Suprapubic skin (tissue), 4 donors: ENCODE measurements around the gene ZC3HAV1. TPM values are rescaled to one million over a fixed set of nuclear protein-coding genes. Genes with fewer than 3 reads are reported as not detected.

Experiments used
- DNase-seq, 2 donors: peaks; one replicate each; pipeline ENCODE4 v3.0.0-alpha.2; 2019; ENCODE audit warnings: low spot score in 2 of 2
- H3K27ac ChIP-seq: fragments of 200-600 bp; sonication (generic); one replicate; pipeline ENCODE4 v1.5.1; 2019
- H3K27me3 ChIP-seq: fragments of 200-600 bp; sonication (generic); one replicate; pipeline ENCODE4 v1.5.1; 2019
- H3K36me3 ChIP-seq: fragments of 200-600 bp; sonication (generic); one replicate; pipeline ENCODE4 v1.5.1; 2019
- H3K4me1 ChIP-seq: fragments of 200-600 bp; sonication (generic); one replicate; pipeline ENCODE4 v1.5.1; 2019
- H3K4me3 ChIP-seq: fragments of 200-600 bp; sonication (generic); one replicate; pipeline ENCODE4 v1.5.1; 2019; ENCODE audit warnings: mild to moderate bottlenecking
- H3K9me3 ChIP-seq: fragments of 200-600 bp; sonication (generic); one replicate; pipeline ENCODE4 v1.5.1; 2019
- CTCF ChIP-seq, 2 donors: fragments of 200-600 bp in 1 of 2; fragments of 450-650 bp in 1 of 2; sonication (generic) in 1 of 2; IDR thresholded peaks; one replicate each; pipeline ENCODE4 v1.5.1; 2016 to 2019; ENCODE audit warnings: antibody characterized with exemption in 2 of 2, mild to moderate bottlenecking in 1 of 2, moderate library complexity in 1 of 2
- EP300 ChIP-seq: sonication (generic); formaldehyde crosslinking; IDR thresholded peaks from one replicate; pipeline ENCODE4 v1.6.1; 2017; ENCODE audit warnings: antibody characterized with exemption
- POLR2A ChIP-seq, 2 donors: fragments of 450-650 bp; IDR thresholded peaks; one replicate each; pipeline ENCODE4 v1.6.1; 2017; ENCODE audit warnings: antibody characterized with exemption in 2 of 2, mild to moderate bottlenecking in 2 of 2, moderate library complexity in 2 of 2
- POLR2AphosphoS5 ChIP-seq, 3 donors: sonication (generic); formaldehyde crosslinking; IDR thresholded peaks; one replicate each; pipeline ENCODE4 v1.6.1; 2017; ENCODE audit warnings: antibody characterized with exemption in 3 of 3
- WGBS: methylation state at CpG from one replicate; pipeline ENCODE4 v1.1.5; 2018; 5-methylcytosine and 5-hydroxymethylcytosine counted together
- total RNA-seq, 4 donors: library from RNA; depleted of rRNA; stranded (reverse); fragments of >200 nt; gene quantifications; one replicate each; pipeline ENCODE4 v1.1.0, GENCODE V29; 2016

The ZC3HAV1 gene
- total RNA-seq, 4 donors from 2014 or later, result 27.0 to 34.4 (median 29.8) TPM

GRCh38 chr7:139011373-139011772, 98.1 kb downstream of the ZC3HAV1 start:
- H3K27me3 ChIP-seq, result no peaks in the 10 kb centered on the region
- no peaks in the 10 kb centered on the region for H3K36me3 ChIP-seq
- no peaks in the 10 kb centered on the region for H3K4me1 ChIP-seq
- H3K4me3 ChIP-seq, result no peak overlapping the region
- no peak for DNase-seq
- no peaks in the 10 kb centered on the region for H3K9me3 ChIP-seq
- 92% methylated on average over 3 of the region's 3 CpGs for WGBS
- no peak for TF ChIP-seq CTCF (IDR thresholded peaks at IDR 0.05)
- no peak for TF ChIP-seq POLR2AphosphoS5 (IDR thresholded peaks at IDR 0.05)
- TF ChIP-seq POLR2A (IDR thresholded peaks at IDR 0.05), result no peak
- no peak for TF ChIP-seq EP300
- no peak overlapping the region for H3K27ac ChIP-seq

GRCh38 chr7:139004321-139005090, 105.0 kb downstream of the ZC3HAV1 start:
- Histone ChIP-seq H3K27ac (no peak overlapping the region), H3K4me1 (no peaks in the 10 kb centered on the region), H3K36me3 (no peaks in the 10 kb centered on the region), H3K9me3 (no peaks in the 10 kb centered on the region), H3K27me3 (no peaks in the 10 kb centered on the region), H3K4me3 (no peak overlapping the region)
- DNase-seq, result no peak
- TF ChIP-seq POLR2A (IDR thresholded peaks at IDR 0.05), result no peak
- no peak for TF ChIP-seq EP300
- TF ChIP-seq CTCF (IDR thresholded peaks at IDR 0.05), result no peak
- no peak for TF ChIP-seq POLR2AphosphoS5 (IDR thresholded peaks at IDR 0.05)

- TF ChIP-seq EP300 (no peak), POLR2A (IDR thresholded peaks at IDR 0.05) (no peak)
- WGBS, result 77% methylated on average over 3 of the region's 3 CpGs
- Histone ChIP-seq H3K4me1 (no peaks in the 10 kb centered on the region), H3K9me3 (no peaks in the 10 kb centered on the region), H3K27me3 (no peaks in the 10 kb centered on the region), H3K27ac (no peak overlapping the region), H3K4me3 (no peak overlapping the region), H3K36me3 (no peaks in the 10 kb centered on the region)
- DNase-seq, result no peak
Observed at GRCh38 chr7:138999414-138999813, 110.1 kb downstream of the ZC3HAV1 start.

Other genes with a start within 250 kb of the ZC3HAV1 start
- gene KIAA1549, start 128.3 kb downstream of the ZC3HAV1 start, total RNA-seq, result 1 to 10 TPM in 3 of 4 donors, under 1 TPM in 1; 0.83 to 2.1 (median 1.5) TPM
- 10 to 100 TPM; 22.1 to 44.6 (median 22.5) TPM for gene ZC3HAV1L, start 73.7 kb downstream of the ZC3HAV1 start, total RNA-seq
- 10 to 100 TPM; 22.4 to 60.3 (median 29.2) TPM for gene UBN2, start 121.5 kb upstream of the ZC3HAV1 start, total RNA-seq
- 10 to 100 TPM in 1 of 4 donors, 1 to 10 TPM in 3; 5.2 to 11.8 (median 7.8) TPM for gene FMC1, start 231.6 kb upstream of the ZC3HAV1 start, total RNA-seq